Activated CD8-positive, alpha-beta memory T cell treated with anti-CD3 and anti-CD28 coated beads, Interleukin-2, amount 10 ng/mL, durations not matched to agents 7 days and 5 days (primary cell): Measurements from ENCODE around the gene WDR41. TPM values are rescaled to one million over a fixed set of nuclear protein-coding genes. Genes with fewer than 3 reads are reported as not detected.

Experiments
- ATAC-seq: fragments of 150-1000 bp; cut with Tn5 transposase; one replicate; pipeline ENCODE4 v1.10.0; 2021; ENCODE audit warnings: moderate library complexity
- CTCF ChIA-PET: fragments of 350-600 bp; sonication (Branson Sonifier 250); formaldehyde crosslinking; loops from one replicate; lab custom pipeline; 2021; ENCODE audit warnings: antibody characterized with exemption; lab: Charles Lee
- DNase-seq: peaks from one replicate; pipeline ENCODE4 v3.0.0-alpha.2; 2020
- H3K27ac Mint-ChIP-seq: one replicate; pipeline ENCODE4 v1.8.0; 2021; ENCODE audit warnings: mild to moderate bottlenecking, mixed read lengths
- H3K27me3 Mint-ChIP-seq: one replicate; pipeline ENCODE4 v1.8.0; 2021; ENCODE audit warnings: mixed read lengths
- H3K36me3 Mint-ChIP-seq: one replicate; pipeline ENCODE4 v1.8.0; 2021; ENCODE audit warnings: mild to moderate bottlenecking, mixed read lengths
- H3K4me1 Mint-ChIP-seq: one replicate; pipeline ENCODE4 v1.8.0; 2021; ENCODE audit warnings: mixed read lengths
- H3K4me3 Mint-ChIP-seq: one replicate; pipeline ENCODE4 v1.8.0; 2021; ENCODE audit warnings: mild to moderate bottlenecking, moderate library complexity, mixed read lengths
- H3K9me3 Mint-ChIP-seq: one replicate; pipeline ENCODE4 v1.8.0; 2022; ENCODE audit warnings: low read depth, mixed read lengths
- total RNA-seq, 2 experiments: library from RNA; stranded (reverse); gene quantifications; one replicate each; pipeline ENCODE4 v1.2.3, GENCODE V29; 2021

Gene WDR41
- total RNA-seq, 2 experiments from 2014 or later: 33.2 to 35.7 TPM

GRCh38 chr5:77418601-77419581, 73.2 kb downstream of the WDR41 start:
- no peak overlapping the region for H3K4me3 Mint-ChIP-seq
- CTCF ChIA-PET: interaction anchor here (1.1 kb wide), 1 partner anchor 17 kb away, joined by 4 read pairs; no protein-coding TSS in a partner anchor
- H3K4me1 Mint-ChIP-seq: no peaks in the 10 kb centered on the region
- H3K27me3 Mint-ChIP-seq: peaks cover 6% of the 10 kb centered on the region
- DNase-seq (no peak), ATAC-seq (no peak)
- H3K9me3 Mint-ChIP-seq: no peaks in the 10 kb centered on the region
- H3K27ac Mint-ChIP-seq: no peak overlapping the region
- H3K36me3 Mint-ChIP-seq: peaks cover 5% of the 10 kb centered on the region

GRCh38 chr5:77418162-77418561, 74.0 kb downstream of the WDR41 start:
- DNase-seq (no peak), ATAC-seq (no peak)
- Mint-ChIP-seq H3K9me3 (no peaks in the 10 kb centered on the region), H3K4me3 (no peak overlapping the region), H3K4me1 (no peaks in the 10 kb centered on the region), H3K27me3 (peaks cover 8% of the 10 kb centered on the region), H3K36me3 (peaks cover 1% of the 10 kb centered on the region), H3K27ac (no peak overlapping the region)
- CTCF ChIA-PET: interaction anchor here (1.1 kb wide), 1 partner anchor 74 kb away, joined by 3 read pairs; no protein-coding TSS in a partner anchor

- ATAC-seq: no peak
- CTCF ChIA-PET: no interaction called here
- H3K27ac Mint-ChIP-seq: no peak overlapping the region
- peaks cover 13% of the 10 kb centered on the region for H3K27me3 Mint-ChIP-seq
- no peak for DNase-seq
- no peaks in the 10 kb centered on the region for H3K4me1 Mint-ChIP-seq
- no peak overlapping the region for H3K4me3 Mint-ChIP-seq
- H3K36me3 Mint-ChIP-seq: no peaks in the 10 kb centered on the region
- no peaks in the 10 kb centered on the region for H3K9me3 Mint-ChIP-seq
Observed at GRCh38 chr5:77413049-77413448, 79.1 kb downstream of the WDR41 start.

- CTCF ChIA-PET: interaction anchor here (1.1 to 1.3 kb wide), 2 partner anchors 11 to 17 kb away, joined by 4 read pairs; no protein-coding TSS in a partner anchor
- Mint-ChIP-seq H3K4me3 (no peak overlapping the region), H3K36me3 (no peaks in the 10 kb centered on the region), H3K27ac (no peak overlapping the region), H3K9me3 (no peaks in the 10 kb centered on the region), H3K4me1 (no peaks in the 10 kb centered on the region), H3K27me3 (peaks cover 15% of the 10 kb centered on the region)
- ATAC-seq (no peak), DNase-seq (no peak)
Observed at GRCh38 chr5:77409870-77410621, 82.1 kb downstream of the WDR41 start.

- Mint-ChIP-seq H3K27ac (no peak overlapping the region), H3K36me3 (no peaks in the 10 kb centered on the region), H3K27me3 (peaks cover 7% of the 10 kb centered on the region), H3K4me3 (no peak overlapping the region), H3K4me1 (no peaks in the 10 kb centered on the region), H3K9me3 (no peaks in the 10 kb centered on the region)
- no peak for DNase-seq
- no peak for ATAC-seq
- CTCF ChIA-PET: no interaction called here
Observed at GRCh38 chr5:77407152-77407551, 85.0 kb downstream of the WDR41 start.

GRCh38 chr5:77402796-77403195, 89.3 kb downstream of the WDR41 start:
- no peak for ATAC-seq

GRCh38 chr5:77400645-77401044, 91.5 kb downstream of the WDR41 start:
- no peak for DNase-seq

More at GRCh38 chr5:77402796-77403195, 89.3 kb downstream of the WDR41 start:
- Mint-ChIP-seq H3K4me1 (no peaks in the 10 kb centered on the region), H3K36me3 (no peaks in the 10 kb centered on the region), H3K4me3 (no peak overlapping the region), H3K27me3 (peaks cover 11% of the 10 kb centered on the region), H3K27ac (no peak overlapping the region), H3K9me3 (no peaks in the 10 kb centered on the region)
- CTCF ChIA-PET: no interaction called here
- no peak for DNase-seq

GRCh38 chr5:77398896-77399295, 93.2 kb downstream of the WDR41 start:
- H3K36me3 Mint-ChIP-seq: no peaks in the 10 kb centered on the region
- ATAC-seq (no peak), DNase-seq (no peak)
- H3K4me3 Mint-ChIP-seq: no peak overlapping the region
- H3K27ac Mint-ChIP-seq: no peak overlapping the region
- H3K4me1 Mint-ChIP-seq: peaks cover 9% of the 10 kb centered on the region
- H3K9me3 Mint-ChIP-seq: no peaks in the 10 kb centered on the region
- CTCF ChIA-PET: no interaction called here
- peaks cover 7% of the 10 kb centered on the region for H3K27me3 Mint-ChIP-seq

More at GRCh38 chr5:77400645-77401044, 91.5 kb downstream of the WDR41 start:
- no peak overlapping the region for H3K27ac Mint-ChIP-seq
- no peak for ATAC-seq
- CTCF ChIA-PET: no interaction called here
- H3K27me3 Mint-ChIP-seq: peaks cover 7% of the 10 kb centered on the region
- no peaks in the 10 kb centered on the region for H3K9me3 Mint-ChIP-seq
- no peaks in the 10 kb centered on the region for H3K36me3 Mint-ChIP-seq
- H3K4me3 Mint-ChIP-seq: no peak overlapping the region
- H3K4me1 Mint-ChIP-seq: peaks cover 9% of the 10 kb centered on the region

- DNase-seq: no peak
- ATAC-seq: no peak
- H3K4me3 Mint-ChIP-seq: no peak overlapping the region
- no peaks in the 10 kb centered on the region for H3K36me3 Mint-ChIP-seq
- H3K9me3 Mint-ChIP-seq: no peaks in the 10 kb centered on the region
- H3K4me1 Mint-ChIP-seq: peaks cover 9% of the 10 kb centered on the region
- peaks cover 7% of the 10 kb centered on the region for H3K27me3 Mint-ChIP-seq
- CTCF ChIA-PET: no interaction called here
- no peak overlapping the region for H3K27ac Mint-ChIP-seq
Observed at GRCh38 chr5:77398458-77398857, 93.7 kb downstream of the WDR41 start.

GRCh38 chr5:77397686-77398292, 94.3 kb downstream of the WDR41 start:
- H3K4me1 Mint-ChIP-seq: peaks cover 9% of the 10 kb centered on the region
- DNase-seq (no peak), ATAC-seq (no peak)
- no peaks in the 10 kb centered on the region for H3K9me3 Mint-ChIP-seq
- H3K27ac Mint-ChIP-seq: no peak overlapping the region
- H3K4me3 Mint-ChIP-seq: no peak overlapping the region
- H3K36me3 Mint-ChIP-seq: no peaks in the 10 kb centered on the region
- peaks cover 7% of the 10 kb centered on the region for H3K27me3 Mint-ChIP-seq
- CTCF ChIA-PET: no interaction called here

GRCh38 chr5:77396017-77396416, 96.1 kb downstream of the WDR41 start:
- Mint-ChIP-seq H3K4me1 (peaks cover 9% of the 10 kb centered on the region), H3K36me3 (no peaks in the 10 kb centered on the region), H3K27ac (no peak overlapping the region), H3K27me3 (peaks cover under 1% of the 10 kb centered on the region), H3K4me3 (no peak overlapping the region), H3K9me3 (no peaks in the 10 kb centered on the region)
- CTCF ChIA-PET: interaction anchor here (1.0 to 1.1 kb wide), 2 partner anchors 9 to 41 kb away, joined by 3 read pairs; no protein-coding TSS in a partner anchor
- ATAC-seq (no peak), DNase-seq (no peak)

- no peak overlapping the region for H3K4me3 Mint-ChIP-seq
- peaks cover 4% of the 10 kb centered on the region for H3K27me3 Mint-ChIP-seq
- no peaks in the 10 kb centered on the region for H3K36me3 Mint-ChIP-seq
- ATAC-seq (no peak), DNase-seq (no peak)
- H3K9me3 Mint-ChIP-seq: no peaks in the 10 kb centered on the region
- H3K27ac Mint-ChIP-seq: no peak overlapping the region
- peaks cover 9% of the 10 kb centered on the region for H3K4me1 Mint-ChIP-seq
- CTCF ChIA-PET: no interaction called here
Observed at GRCh38 chr5:77394064-77394715, 97.9 kb downstream of the WDR41 start.
